Astrocyte (in vitro differentiated cells and primary cell): ENCODE data around the gene OSTN. TPM values are rescaled to one million over a fixed set of nuclear protein-coding genes. Genes with fewer than 3 reads are reported as not detected.
A peak's percentile ranks its signal among the peaks of the same experiment; 100 is the strongest.
"Not testable (repeated sequence)": the region's sequence is repeated elsewhere in the genome, so short reads cannot be mapped to it uniquely, and the experiment has no call there.

Experiments used
- DNase-seq: peaks from one replicate; pipeline ENCODE4 v3.0.0-alpha.2; 2010; ENCODE audit warnings: low read depth
- FAIRE-seq: peaks from 2 replicates; lab custom pipeline; 2011; peaks lifted over from hg19 to GRCh38; lab: Jason Lieb, UNC
- H2AFZ ChIP-seq: 2 replicates; pipeline ENCODE4 v1.6.0; 2012; ENCODE audit warnings: low read depth, low read length, inconsistent platforms
- H3K27ac ChIP-seq: 2 replicates; pipeline ENCODE4 v1.5.1; 2011; ENCODE audit warnings: low read depth, low read length, inconsistent platforms
- H3K27me3 ChIP-seq: 2 replicates; pipeline ENCODE4 v1.6.0; 2011; ENCODE audit warnings: low read length, inconsistent platforms; ENCODE audit not compliant: insufficient read depth
- H3K36me3 ChIP-seq: 2 replicates; pipeline ENCODE4 v1.5.1; 2011; ENCODE audit warnings: low read length, inconsistent platforms; ENCODE audit not compliant: insufficient read depth
- H3K4me1 ChIP-seq: 2 replicates; pipeline ENCODE4 v1.5.1; 2011; ENCODE audit warnings: low read length, inconsistent platforms; ENCODE audit not compliant: insufficient read depth
- H3K4me2 ChIP-seq: 2 replicates; pipeline ENCODE4 v1.6.0; 2012; ENCODE audit warnings: low read length, inconsistent platforms
- H3K4me3 ChIP-seq: 2 replicates; pipeline ENCODE4 v1.5.1; 2011; ENCODE audit warnings: low read depth, mild to moderate bottlenecking, low read length, inconsistent platforms; ENCODE audit not compliant: insufficient read depth
- H3K79me2 ChIP-seq: 2 replicates; pipeline ENCODE4 v1.6.0; 2012; ENCODE audit warnings: mild to moderate bottlenecking, low read length, inconsistent platforms; ENCODE audit not compliant: insufficient read depth
- H3K9ac ChIP-seq: 2 replicates; pipeline ENCODE4 v1.6.0; 2012; ENCODE audit warnings: mild to moderate bottlenecking, low read length, inconsistent platforms
- H3K9me3 ChIP-seq: 2 replicates; pipeline ENCODE4 v1.5.1; 2012; ENCODE audit warnings: low read depth, mild to moderate bottlenecking, low read length, inconsistent platforms; ENCODE audit not compliant: insufficient read depth
- H4K20me1 ChIP-seq: 2 replicates; pipeline ENCODE4 v1.6.0; 2012; ENCODE audit warnings: low read length, inconsistent platforms; ENCODE audit not compliant: insufficient read depth
- H3K27ac Mint-ChIP-seq: one replicate; pipeline ENCODE4 v1.8.0; 2021; ENCODE audit warnings: mild to moderate bottlenecking, mixed read lengths; ENCODE audit not compliant: unreplicated experiment
- H3K27me3 Mint-ChIP-seq: one replicate; pipeline ENCODE4 v1.8.0; 2021; ENCODE audit warnings: low read depth, mixed read lengths; ENCODE audit not compliant: unreplicated experiment
- H3K36me3 Mint-ChIP-seq: one replicate; pipeline ENCODE4 v1.8.0; 2021; ENCODE audit warnings: low read depth, mixed read lengths; ENCODE audit not compliant: unreplicated experiment
- H3K4me1 Mint-ChIP-seq: one replicate; pipeline ENCODE4 v1.8.0; 2021; ENCODE audit warnings: low read depth, mixed read lengths; ENCODE audit not compliant: unreplicated experiment
- H3K4me3 Mint-ChIP-seq: one replicate; pipeline ENCODE4 v1.8.0; 2021; ENCODE audit warnings: mild to moderate bottlenecking, moderate library complexity, mixed read lengths; ENCODE audit not compliant: unreplicated experiment
- H3K9me3 Mint-ChIP-seq: one replicate; pipeline ENCODE4 v1.8.0; 2021; ENCODE audit warnings: mild to moderate bottlenecking, mixed read lengths; ENCODE audit not compliant: unreplicated experiment
- CTCF ChIP-seq: IDR thresholded peaks from 2 replicates; pipeline ENCODE4 v1.5.1; 2011; ENCODE audit warnings: low read depth, mild to moderate bottlenecking, inconsistent platforms, low read length, moderate library complexity; ENCODE audit not compliant: insufficient read depth
- EZH2 ChIP-seq: IDR thresholded peaks from 2 replicates; pipeline ENCODE4 v1.6.1; 2012; ENCODE audit warnings: mild to moderate bottlenecking, low read length, inconsistent platforms; ENCODE audit not compliant: insufficient read depth
- total RNA-seq: library from RNA; stranded (reverse); gene quantifications from 2 replicates; pipeline ENCODE4 v1.2.1, GENCODE V29; 2021

The OSTN gene
- total RNA-seq, 1 donor from 2014 or later: not detected

GRCh38 chr3:191263850-191264249 is 64.8 kb downstream of the OSTN start:
- DNase-seq: no peak
- Mint-ChIP-seq H3K4me1 (peaks cover 1% of the 10 kb centered on the region), H3K9me3 (peaks cover 6% of the 10 kb centered on the region), H3K4me3 (no peak overlapping the region), H3K27ac (no peak overlapping the region), H3K36me3 (no peaks in the 10 kb centered on the region), H3K27me3 (no peaks in the 10 kb centered on the region)
- no peak for FAIRE-seq
- Histone ChIP-seq H3K27me3 (no peaks in the 10 kb centered on the region), H3K9me3 (no peaks in the 10 kb centered on the region), H3K4me1 (no peaks in the 10 kb centered on the region), H3K9ac (no peak overlapping the region), H2AFZ (no peak overlapping the region), H3K79me2 (no peaks in the 10 kb centered on the region), H3K36me3 (no peaks in the 10 kb centered on the region), H3K4me3 (no peak overlapping the region), H3K4me2 (no peak overlapping the region), H4K20me1 (no peaks in the 10 kb centered on the region), H3K27ac (no peak overlapping the region)
- TF ChIP-seq EZH2 (no peak), CTCF (no peak)

- no peaks in the 10 kb centered on the region for H3K4me1 Mint-ChIP-seq
- no peaks in the 10 kb centered on the region for H3K4me1 ChIP-seq
- H2AFZ ChIP-seq: no peak overlapping the region
- no peaks in the 10 kb centered on the region for H3K27me3 Mint-ChIP-seq
- H3K27me3 ChIP-seq: no peaks in the 10 kb centered on the region
- no peaks in the 10 kb centered on the region for H3K79me2 ChIP-seq
- no peaks in the 10 kb centered on the region for H4K20me1 ChIP-seq
- H3K27ac ChIP-seq: no peak overlapping the region
- TF ChIP-seq EZH2 (no peak), CTCF (no peak)
- H3K36me3 Mint-ChIP-seq: no peaks in the 10 kb centered on the region
- no peak overlapping the region for H3K9ac ChIP-seq
- DNase-seq (no peak), FAIRE-seq (no peak)
- H3K4me3 ChIP-seq: no peak overlapping the region
- H3K27ac Mint-ChIP-seq: no peak overlapping the region
- H3K9me3 ChIP-seq: no peaks in the 10 kb centered on the region
- H3K4me3 Mint-ChIP-seq: no peak overlapping the region
- no peak overlapping the region for H3K4me2 ChIP-seq
- H3K9me3 Mint-ChIP-seq: peaks cover 8% of the 10 kb centered on the region
- no peaks in the 10 kb centered on the region for H3K36me3 ChIP-seq
Observed at GRCh38 chr3:191268737-191269136, 69.7 kb downstream of the OSTN start.

DNA sequence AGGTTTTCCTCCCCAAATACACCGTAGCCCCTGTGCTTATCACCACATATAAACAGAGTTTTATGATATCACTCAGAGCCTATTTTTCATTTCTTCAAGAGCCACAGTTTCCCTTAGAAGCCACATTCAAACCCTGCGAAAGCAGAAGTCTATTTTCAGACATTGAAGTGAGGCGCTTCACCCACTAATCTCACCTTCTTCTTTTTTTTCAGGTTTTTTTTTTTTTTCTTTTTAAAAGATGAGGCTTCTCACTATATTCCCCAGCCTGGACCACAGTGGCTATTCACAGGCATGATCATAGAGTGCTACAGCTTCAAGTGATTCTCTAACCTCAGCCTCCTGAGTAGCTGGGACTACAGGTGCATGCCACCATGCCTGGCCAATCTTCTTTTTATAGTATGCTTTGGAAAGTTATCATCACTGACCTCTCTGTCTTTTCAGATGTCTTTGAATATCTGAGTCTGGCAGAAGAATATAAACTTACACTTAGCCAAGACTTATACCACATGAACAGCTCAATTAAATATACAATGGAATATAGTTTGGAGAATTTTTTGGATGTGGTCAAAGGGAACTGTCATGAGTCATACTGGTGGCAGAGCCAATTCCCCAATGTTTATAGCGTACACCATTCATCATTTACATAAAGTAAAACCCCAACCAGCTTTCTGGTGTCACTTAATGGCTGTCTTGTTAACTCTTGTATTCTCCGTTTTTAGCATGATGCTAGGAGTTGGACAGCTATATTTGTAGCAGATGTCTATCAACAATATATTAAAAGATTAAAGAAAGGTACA is 70.4 kb downstream of the OSTN start:
- no peak for TF ChIP-seq CTCF
- no peak for TF ChIP-seq EZH2
- H3K27ac Mint-ChIP-seq: no peak overlapping the region
- no peak overlapping the region for H2AFZ ChIP-seq
- H3K4me3 Mint-ChIP-seq: no peak overlapping the region
- no peak overlapping the region for H3K27ac ChIP-seq
- no peak overlapping the region for H3K4me2 ChIP-seq
- no peaks in the 10 kb centered on the region for H3K4me1 ChIP-seq
- FAIRE-seq (no peak), DNase-seq (peak; percentile 67)
- H3K27me3 Mint-ChIP-seq: no peaks in the 10 kb centered on the region
- no peaks in the 10 kb centered on the region for H3K79me2 ChIP-seq
- H3K27me3 ChIP-seq: no peaks in the 10 kb centered on the region
- H3K9me3 Mint-ChIP-seq: peaks cover 8% of the 10 kb centered on the region
- no peaks in the 10 kb centered on the region for H3K4me1 Mint-ChIP-seq
- H3K36me3 Mint-ChIP-seq: no peaks in the 10 kb centered on the region
- H4K20me1 ChIP-seq: no peaks in the 10 kb centered on the region
- no peaks in the 10 kb centered on the region for H3K36me3 ChIP-seq
- H3K4me3 ChIP-seq: no peak overlapping the region
- no peak overlapping the region for H3K9ac ChIP-seq
- no peaks in the 10 kb centered on the region for H3K9me3 ChIP-seq

GRCh38 chr3:191275244-191275643 is 76.2 kb downstream of the OSTN start:
- not testable (repeated sequence) for H3K36me3 Mint-ChIP-seq, DNase-seq, H3K79me2 ChIP-seq, H2AFZ ChIP-seq, H4K20me1 ChIP-seq, H3K9me3 Mint-ChIP-seq, H3K27me3 Mint-ChIP-seq, H3K9ac ChIP-seq, H3K4me2 ChIP-seq, H3K4me3 ChIP-seq, H3K27ac ChIP-seq, FAIRE-seq, H3K4me1 Mint-ChIP-seq, H3K27me3 ChIP-seq, H3K36me3 ChIP-seq, H3K4me3 Mint-ChIP-seq, H3K4me1 ChIP-seq, H3K9me3 ChIP-seq, H3K27ac Mint-ChIP-seq
